GM19395 (cell line): ENCODE results near the gene NACC2.
"Not testable (repeated sequence)": the region's sequence is repeated elsewhere in the genome, so short reads cannot be mapped to it uniquely, and the experiment has no call there.

Source experiments
- ATAC-seq: cut with Tn5 transposase; IDR thresholded peaks from one replicate; pipeline ENCODE4 v1.9.1; 2021; ENCODE audit warnings: mild to moderate bottlenecking, moderate library complexity; ENCODE audit not compliant: unreplicated experiment

Gene NACC2

GRCh38 chr9:136048560-136049411 is 46.3 kb downstream of the NACC2 start:
- no peak for ATAC-seq

- no peak for ATAC-seq
These were observed 47.1 kb downstream of the NACC2 start for GRCh38 chr9:136047775-136048559.

GRCh38 chr9:136047076-136047774 is 47.9 kb downstream of the NACC2 start:
- ATAC-seq = no peak

- no peak for ATAC-seq
These were observed 48.6 kb downstream of the NACC2 start for GRCh38 chr9:136046554-136046920.

- no peak for ATAC-seq
These were observed 49.2 kb downstream of the NACC2 start for GRCh38 chr9:136045595-136046553.

GRCh38 chr9:136044971-136045594 is 50.0 kb downstream of the NACC2 start:
- no peak for ATAC-seq

- ATAC-seq = no peak
These were observed 50.7 kb downstream of the NACC2 start for GRCh38 chr9:136044207-136044970.

- ATAC-seq = no peak
These were observed 51.6 kb downstream of the NACC2 start for GRCh38 chr9:136043441-136043991.

- ATAC-seq = no peak
These were observed 52.5 kb downstream of the NACC2 start for GRCh38 chr9:136042541-136042940.

- ATAC-seq = not testable (repeated sequence)
These were observed 54.2 kb downstream of the NACC2 start for GRCh38 chr9:136040848-136041247.

- no peak for ATAC-seq
These were observed 55.6 kb downstream of the NACC2 start for GRCh38 chr9:136039488-136039887.

- ATAC-seq = no peak
These were observed 58.2 kb downstream of the NACC2 start for GRCh38 chr9:136036848-136037247.

GRCh38 chr9:136036050-136036449 is 59.0 kb downstream of the NACC2 start:
- ATAC-seq = no peak

- ATAC-seq = no peak
These were observed 63.1 kb downstream of the NACC2 start for GRCh38 chr9:136031741-136032730.

- ATAC-seq = no peak
These were observed 64.0 kb downstream of the NACC2 start for GRCh38 chr9:136031094-136031493.

GRCh38 chr9:136029556-136029955 is 65.5 kb downstream of the NACC2 start:
- no peak for ATAC-seq

GRCh38 chr9:136028760-136029470 is 66.2 kb downstream of the NACC2 start:
- ATAC-seq = no peak
